CD14-positive monocyte (primary cell): ENCODE data around the gene XPNPEP3. TPM values are rescaled to one million over a fixed set of nuclear protein-coding genes. Genes with fewer than 3 reads are reported as not detected.

Experiments
- DNase-seq, 3 donors: peaks; one replicate each; pipeline ENCODE4 v3.0.0-alpha.2; 2011 to 2022
- H2AFZ ChIP-seq: 2 replicates; pipeline ENCODE4 v1.6.0; 2012; ENCODE audit warnings: mild to moderate bottlenecking, low read depth, low read length, inconsistent platforms; ENCODE audit not compliant: insufficient read depth, poor library complexity, severe bottlenecking
- H3K27ac ChIP-seq, 2 donors: 1 replicate in 1 of 2; 2 replicates in 1 of 2; pipeline ENCODE4 v1.5.1; 2012 to 2013; ENCODE audit warnings: low read length in 2 of 2, control low read depth in 1 of 2, inconsistent platforms in 1 of 2, low read depth in 1 of 2, mild to moderate bottlenecking in 1 of 2
- H3K27me3 ChIP-seq, 2 donors: one replicate each; pipeline versions ENCODE4 v1.6.0 to v1.6.1; 2011 to 2013; ENCODE audit warnings: low read length in 2 of 2; ENCODE audit not compliant: control insufficient read depth in 2 of 2, insufficient read depth in 2 of 2
- H3K36me3 ChIP-seq, 2 donors: replicated peaks in 1 of 2; 1 replicate in 1 of 2; 2 replicates in 1 of 2; pipeline versions ENCODE4 v1.5.1 to v1.6.1; 2012 to 2013; ENCODE audit warnings: low read length in 2 of 2, control low read depth in 1 of 2, inconsistent platforms in 1 of 2, mild to moderate bottlenecking in 1 of 2; ENCODE audit not compliant: insufficient read depth in 2 of 2, control insufficient read depth in 1 of 2
- H3K4me1 ChIP-seq, 2 donors: 1 replicate in 1 of 2; 2 replicates in 1 of 2; pipeline versions ENCODE4 v1.5.1 to v1.6.1; 2012 to 2013; ENCODE audit warnings: low read length in 2 of 2, control low read depth in 1 of 2, inconsistent platforms in 1 of 2, mild to moderate bottlenecking in 1 of 2, moderate library complexity in 1 of 2; ENCODE audit not compliant: insufficient read depth in 2 of 2, control insufficient read depth in 1 of 2
- H3K4me2 ChIP-seq: replicated peaks from 2 replicates; pipeline ENCODE3; 2012; ENCODE audit warnings: low read length, moderate library complexity, mild to moderate bottlenecking; ENCODE audit not compliant: poor library complexity, severe bottlenecking; ENCODE audit errors: extremely low read depth
- H3K4me3 ChIP-seq, 3 experiments: fragments of 200-600 bp in 1 of 3; sonication (generic) in 1 of 3; replicated peaks in 1 of 3; 1 replicate in 2 of 3; 2 replicates in 1 of 3; pipeline ENCODE4 v1.5.1; 2011 to 2013; ENCODE audit warnings: low read length in 3 of 3, mild to moderate bottlenecking in 3 of 3, control low read depth in 2 of 3, low read depth in 2 of 3, inconsistent platforms in 1 of 3, moderate library complexity in 1 of 3
- H3K79me2 ChIP-seq: 2 replicates; pipeline ENCODE4 v1.6.0; 2012; ENCODE audit warnings: mild to moderate bottlenecking, control low read depth, inconsistent platforms, low read length, moderate library complexity; ENCODE audit not compliant: insufficient read depth
- H3K9ac ChIP-seq: 2 replicates; pipeline ENCODE4 v1.6.0; 2017; ENCODE audit warnings: low read length, mild to moderate bottlenecking; ENCODE audit not compliant: insufficient read depth, poor library complexity, severe bottlenecking
- H3K9me3 ChIP-seq, 2 donors: replicated peaks in 1 of 2; 1 replicate in 1 of 2; 2 replicates in 1 of 2; pipeline versions ENCODE4 v1.5.1 to v1.6.1; 2012 to 2013; ENCODE audit warnings: low read length in 2 of 2, control low read depth in 1 of 2; ENCODE audit not compliant: control insufficient read depth in 1 of 2, insufficient read depth in 1 of 2
- H4K20me1 ChIP-seq: 2 replicates; pipeline ENCODE4 v1.6.0; 2012; ENCODE audit warnings: mild to moderate bottlenecking, low read length, control low read depth, moderate library complexity; ENCODE audit not compliant: insufficient read depth
- H3K27ac Mint-ChIP-seq, 7 donors: one replicate each; pipeline ENCODE4 v1.8.0; 2020; ENCODE audit warnings: mild to moderate bottlenecking in 7 of 7, mixed read lengths in 7 of 7, moderate library complexity in 6 of 7, inconsistent platforms in 2 of 7
- H3K27me3 Mint-ChIP-seq, 3 donors: one replicate each; pipeline ENCODE4 v1.8.0; 2021 to 2022; ENCODE audit warnings: low read depth in 3 of 3, mild to moderate bottlenecking in 3 of 3, mixed read lengths in 3 of 3, moderate library complexity in 3 of 3, inconsistent platforms in 1 of 3
- H3K36me3 Mint-ChIP-seq, 2 donors: one replicate each; pipeline ENCODE4 v1.8.0; 2020; ENCODE audit warnings: mixed read lengths in 2 of 2, inconsistent platforms in 1 of 2, mild to moderate bottlenecking in 1 of 2
- H3K4me1 Mint-ChIP-seq: one replicate; pipeline ENCODE4 v1.8.0; 2020; ENCODE audit warnings: mild to moderate bottlenecking, mixed read lengths
- H3K4me3 Mint-ChIP-seq, 2 donors: one replicate each; pipeline ENCODE4 v1.8.0; 2020; ENCODE audit warnings: mild to moderate bottlenecking in 2 of 2, mixed read lengths in 2 of 2, moderate library complexity in 1 of 2
- H3K9me3 Mint-ChIP-seq, 7 donors: one replicate each; pipeline ENCODE4 v1.8.0; 2020 to 2022; ENCODE audit warnings: mixed read lengths in 7 of 7, mild to moderate bottlenecking in 6 of 7, moderate library complexity in 6 of 7, inconsistent platforms in 2 of 7
- WGBS: methylation state at CpG from one replicate; pipeline ENCODE4 v1.1.5; 2013; ENCODE audit warnings: missing lambda C conversion rate; ENCODE audit not compliant: insufficient coverage; 5-methylcytosine and 5-hydroxymethylcytosine counted together
- intact Hi-C, 2 donors: fragments of 100-400 bp; cut with micrococcal nuclease; formaldehyde crosslinking; loops; one replicate each; pipeline versions ENCODE4 v1.15.0 to v1.15.1; 2023
- polyA plus RNA-seq, 3 donors: library from polyadenylated mRNA; depleted of rRNA in 1 of 3; unstranded in 2 of 3; stranded (reverse) in 1 of 3; fragments of 300-500 nt in 2 of 3; fragments of >200 nt in 1 of 3; fragmentation: Illumina TruSeq in 2 of 3; gene quantifications; 1 replicate in 2 of 3; 2 replicates in 1 of 3; pipeline ENCODE4 v1.2.3, GENCODE V29; 2012 to 2021
- TF ChIP-seq, protein P1 (sequence below): fragments of 200-600 bp; IDR thresholded peaks from one replicate; pipeline ENCODE4 v1.8.0; 2022; ENCODE audit warnings: antibody characterized with exemption, mild to moderate bottlenecking

The XPNPEP3 gene
- polyA plus RNA-seq, 3 donors: 3.6 to 9.4 (median 7.3) TPM

DNA sequence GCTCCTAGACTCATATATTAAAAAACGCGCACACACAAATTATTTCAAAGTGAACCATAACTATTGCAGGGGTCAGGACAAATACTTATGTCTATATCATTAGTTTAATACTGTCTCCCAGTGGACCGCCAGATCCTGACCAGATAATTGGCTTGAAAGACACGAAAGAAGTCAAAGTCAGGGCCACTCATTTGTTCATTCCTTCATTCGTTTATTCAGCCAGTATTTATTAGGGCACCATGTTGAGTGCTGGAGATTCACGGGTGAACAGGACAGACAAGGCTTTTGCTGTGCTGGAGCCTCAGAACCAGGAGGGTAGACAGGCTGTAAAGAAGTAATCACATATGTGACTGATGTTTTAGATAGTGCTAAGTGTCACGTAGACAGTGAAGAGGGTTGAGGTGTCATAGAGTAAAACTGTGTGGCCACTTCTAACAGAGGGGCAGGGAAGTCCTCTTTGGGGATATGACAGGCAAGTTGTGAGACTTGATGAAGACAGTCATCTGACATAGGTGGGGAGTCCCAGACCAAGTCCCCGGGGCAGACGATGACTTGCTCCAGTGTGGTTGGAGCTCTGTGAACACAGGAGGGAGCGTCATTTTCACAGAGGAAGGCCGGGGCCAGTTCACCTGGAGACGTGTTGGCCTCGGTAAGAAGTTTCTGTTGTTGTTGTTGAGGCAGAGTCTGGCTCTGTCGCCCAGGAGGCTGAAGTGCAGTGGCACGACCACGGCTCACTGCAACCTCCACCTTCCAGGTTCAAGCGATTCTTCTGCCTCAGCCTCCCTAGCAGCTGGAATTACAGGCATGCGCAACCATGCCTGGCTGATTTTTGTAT is 120.1 kb downstream of the XPNPEP3 start:
- Mint-ChIP-seq H3K27me3 (peaks cover 0 to 2% (median 0%) of the 10 kb centered on the region in 3 donors), H3K9me3 (peaks cover 0 to 2% (median 0%) of the 10 kb centered on the region in 7 donors), H3K4me1 (no peaks in the 10 kb centered on the region), H3K27ac (peak overlapping the region in 2 of 7 donors; percentile 19 to 37), H3K4me3 (no peak overlapping the region), H3K36me3 (peaks cover 10 to 15% of the 10 kb centered on the region in 2 donors)
- Histone ChIP-seq H3K27me3 (no peaks in the 10 kb centered on the region), H3K36me3 (peaks cover 9 to 12% of the 10 kb centered on the region in 2 donors), H3K79me2 (no peaks in the 10 kb centered on the region), H4K20me1 (no peaks in the 10 kb centered on the region), H3K4me1 (no peaks in the 10 kb centered on the region), H3K4me2 (no peak overlapping the region), H3K4me3 (no peak overlapping the region), H3K9me3 (no peaks in the 10 kb centered on the region), H2AFZ (no peak overlapping the region), H3K9ac (no peak overlapping the region), H3K27ac (no peak overlapping the region)
- DNase-seq: no peak
- intact Hi-C loops: no loop called here
- WGBS: 89% methylated on average over 13 of the region's 18 CpGs
- TF ChIP-seq, protein P1, sequence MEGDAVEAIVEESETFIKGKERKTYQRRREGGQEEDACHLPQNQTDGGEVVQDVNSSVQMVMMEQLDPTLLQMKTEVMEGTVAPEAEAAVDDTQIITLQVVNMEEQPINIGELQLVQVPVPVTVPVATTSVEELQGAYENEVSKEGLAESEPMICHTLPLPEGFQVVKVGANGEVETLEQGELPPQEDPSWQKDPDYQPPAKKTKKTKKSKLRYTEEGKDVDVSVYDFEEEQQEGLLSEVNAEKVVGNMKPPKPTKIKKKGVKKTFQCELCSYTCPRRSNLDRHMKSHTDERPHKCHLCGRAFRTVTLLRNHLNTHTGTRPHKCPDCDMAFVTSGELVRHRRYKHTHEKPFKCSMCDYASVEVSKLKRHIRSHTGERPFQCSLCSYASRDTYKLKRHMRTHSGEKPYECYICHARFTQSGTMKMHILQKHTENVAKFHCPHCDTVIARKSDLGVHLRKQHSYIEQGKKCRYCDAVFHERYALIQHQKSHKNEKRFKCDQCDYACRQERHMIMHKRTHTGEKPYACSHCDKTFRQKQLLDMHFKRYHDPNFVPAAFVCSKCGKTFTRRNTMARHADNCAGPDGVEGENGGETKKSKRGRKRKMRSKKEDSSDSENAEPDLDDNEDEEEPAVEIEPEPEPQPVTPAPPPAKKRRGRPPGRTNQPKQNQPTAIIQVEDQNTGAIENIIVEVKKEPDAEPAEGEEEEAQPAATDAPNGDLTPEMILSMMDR: no peak

DNA sequence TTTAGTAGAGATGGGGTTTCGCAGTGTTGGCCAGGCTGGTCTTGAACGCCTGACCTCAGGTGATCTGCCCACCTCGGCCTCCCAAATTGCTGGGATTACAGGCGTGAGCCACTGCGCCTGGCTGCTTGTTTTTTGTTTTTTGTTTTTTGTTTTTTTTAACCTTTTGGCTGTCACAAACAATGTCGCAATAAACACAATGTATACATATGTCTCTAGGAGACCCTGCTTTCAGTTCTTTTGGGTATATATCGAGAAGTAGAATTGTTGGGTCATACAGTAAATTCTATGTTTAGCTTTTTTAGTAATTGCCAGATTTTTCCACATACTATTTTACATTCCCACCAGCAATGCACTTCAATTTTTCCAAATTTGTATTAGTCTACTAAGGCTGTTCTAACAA is 122.2 kb downstream of the XPNPEP3 start:
- H3K4me3 Mint-ChIP-seq: no peak overlapping the region
- Histone ChIP-seq H3K4me2 (no peak overlapping the region), H3K4me1 (no peaks in the 10 kb centered on the region), H3K4me3 (no peak overlapping the region), H3K27ac (no peak overlapping the region), H3K27me3 (no peaks in the 10 kb centered on the region), H3K9ac (no peak overlapping the region), H3K9me3 (no peaks in the 10 kb centered on the region), H3K36me3 (no peaks in the 10 kb centered on the region), H4K20me1 (no peaks in the 10 kb centered on the region), H2AFZ (no peak overlapping the region), H3K79me2 (no peaks in the 10 kb centered on the region)
- no peaks in the 10 kb centered on the region for H3K36me3 Mint-ChIP-seq
- H3K9me3 Mint-ChIP-seq: peaks cover 0 to 2% (median 0%) of the 10 kb centered on the region in 7 donors
- no peak overlapping the region for H3K27ac Mint-ChIP-seq
- peaks cover 0 to 8% (median 0%) of the 10 kb centered on the region in 3 donors for H3K27me3 Mint-ChIP-seq
- no peak for DNase-seq
- peaks cover 2% of the 10 kb centered on the region for H3K4me1 Mint-ChIP-seq
- WGBS: 90% methylated on average over 3 of the region's 7 CpGs
- TF ChIP-seq, protein P1: no peak
- intact Hi-C loops: no loop called here
